ENCODE data around the gene ZNF469. TPM values are rescaled to one million over a fixed set of nuclear protein-coding genes. Genes with fewer than 3 reads are reported as not detected.

Gene ZNF469
- total and polyA plus RNA-seq, 2 of the 13 experiments (the other 11 are each of a cell fraction or from before 2014, with no cell fraction given) = not detected

GRCh38 chr16:88354229-88355092, 28.3 kb upstream of the ZNF469 start:
- POLR2A ChIA-PET = no interaction called here
- in situ Hi-C loops (cut with HindIII; ENCODE audit: extremely low pct_ligation_motif_present, low pct_unique_long_range_greater_than_20kb) = no loop called here

More at GRCh38 chr16:88354229-88355092, 28.3 kb upstream of the ZNF469 start:
- Histone ChIP-seq H4K20me1 (ENCODE audit: insufficient read depth, low read length) (no peaks in the 10 kb centered on the region), H3K36me3 (replicated peaks in 1 of 2; ENCODE audit: control insufficient read depth in 1 of 2, insufficient read depth in 2 of 2, low read length in 2 of 2) (no peaks in the 10 kb centered on the region), H3K4me1 (ENCODE audit: insufficient read depth, low read length) (no peaks in the 10 kb centered on the region), H3K27me3 (ENCODE audit: control insufficient read depth in 1 of 2, insufficient read depth in 2 of 2, low read length in 2 of 2) (peaks cover 3 to 71% of the 10 kb centered on the region in 2 experiments; a peak in 4 of 5 replicates), H3K9me3 (ENCODE audit: low read length) (no peaks in the 10 kb centered on the region), H3K27ac (ENCODE audit: extremely low read length, insufficient read depth, low read length) (no peak overlapping the region), H3K4me2 (ENCODE audit: low read depth, low read length) (no peak overlapping the region), H3K4me3 (replicated peaks in 1 of 3; ENCODE audit: insufficient read depth in 1 of 3, low read depth in 2 of 3, low read length in 3 of 3) (no peak overlapping the region), H3K9ac (ENCODE audit: insufficient read depth, low read depth, low read length) (no peak overlapping the region), H2AFZ (ENCODE audit: low read length) (no peak overlapping the region), H3K79me2 (ENCODE audit: insufficient read depth, low read length) (no peaks in the 10 kb centered on the region)
- ATAC-seq = peak; percentile 6; the same call in 2 of the 3 replicates
- DNase-seq (ENCODE audit: low spot score) = no peak
- no peak for TF ChIP-seq HDAC1 (CRISPR knock-in tag; IDR thresholded peaks at IDR 0.05)
- no peak for TF ChIP-seq GMEB1 (CRISPR knock-in tag; IDR thresholded peaks at IDR 0.05; ENCODE audit: borderline replicate concordance)
- no peak for TF ChIP-seq ZNF782 (CRISPR knock-in tag; IDR thresholded peaks at IDR 0.05; ENCODE audit: borderline replicate concordance)
- TF ChIP-seq KAT7 (CRISPR knock-in tag; IDR thresholded peaks at IDR 0.05; ENCODE audit: borderline replicate concordance) = no peak
- TF ChIP-seq ZNF235 (CRISPR knock-in tag; IDR thresholded peaks at IDR 0.05; ENCODE audit: borderline replicate concordance) = no peak
- TF ChIP-seq REXO4 (CRISPR knock-in tag; IDR thresholded peaks at IDR 0.05; ENCODE audit: borderline replicate concordance) = no peak
- no peak for TF ChIP-seq ISX (CRISPR knock-in tag; conservative IDR thresholded peaks at IDR 0.05)
- no peak for TF ChIP-seq ZNF546 (CRISPR knock-in tag; conservative IDR thresholded peaks at IDR 0.05)
- no peak for TF ChIP-seq ARID4A (CRISPR knock-in tag; IDR thresholded peaks at IDR 0.05; ENCODE audit: borderline replicate concordance)
- intact Hi-C loops (cut with micrococcal nuclease; ENCODE audit: unreplicated experiment) = no loop called here
- 62% methylated on average over 23 of the region's 33 CpGs for WGBS (ENCODE audit: low lambda C conversion rate)
- FAIRE-seq = no peak
- no TSS peak for BruUV-seq (replicated peaks)
- CTCF ChIA-PET (ENCODE audit: low intra/inter-chr PET ratio, low total read pairs) = no interaction called here
